NCI-H1417 treated with DMSO at 0.1 percent for 48 hours (cell line): ENCODE data around the gene FXYD1.

Experiments
- DNase-seq: peaks from one replicate; lab custom pipeline; 2025; lab: John Stamatoyannopoulos, UW

Gene FXYD1

GRCh38 chr19:35107545-35107944 is 31.1 kb upstream of the FXYD1 start:
- DNase-seq, result no peak

GRCh38 chr19:35108730-35109129 is 29.9 kb upstream of the FXYD1 start:
- no peak for DNase-seq

- DNase-seq, result no peak
These were observed 29.1 kb upstream of the FXYD1 start for GRCh38 chr19:35109395-35110112.

DNA sequence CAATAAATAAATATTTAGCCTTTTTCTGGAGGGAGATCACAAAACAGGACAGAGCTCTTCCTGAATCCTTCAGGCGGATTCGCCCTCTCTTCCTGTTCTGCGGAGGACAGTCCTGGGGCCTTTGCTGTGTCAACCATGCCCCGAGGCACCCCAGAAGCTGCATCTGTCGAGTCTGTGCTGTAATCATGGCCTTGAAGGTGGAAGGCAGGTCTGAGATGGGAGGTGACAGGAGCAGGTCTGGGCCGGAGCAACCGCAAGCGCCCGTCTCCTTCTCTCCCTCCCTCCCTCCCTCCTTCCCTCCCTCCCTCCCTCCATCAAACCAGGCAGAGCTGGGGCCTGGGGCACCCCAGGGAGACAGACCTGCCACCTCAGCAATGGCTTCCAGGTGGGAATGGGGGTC is 27.6 kb upstream of the FXYD1 start:
- DNase-seq, result no peak

GRCh38 chr19:35112995-35113688 is 25.5 kb upstream of the FXYD1 start:
- DNase-seq, result no peak

- DNase-seq, result no peak
These were observed 24.1 kb upstream of the FXYD1 start for GRCh38 chr19:35114353-35115176.

- DNase-seq, result no peak
These were observed 23.3 kb upstream of the FXYD1 start, which contains the start of gene FXYD3 for GRCh38 chr19:35115177-35115951. Gene FXYD3 (plus strand): TSS chr19:35115823. CDS start chr19:35119377, 3,554 bp downstream.

DNA sequence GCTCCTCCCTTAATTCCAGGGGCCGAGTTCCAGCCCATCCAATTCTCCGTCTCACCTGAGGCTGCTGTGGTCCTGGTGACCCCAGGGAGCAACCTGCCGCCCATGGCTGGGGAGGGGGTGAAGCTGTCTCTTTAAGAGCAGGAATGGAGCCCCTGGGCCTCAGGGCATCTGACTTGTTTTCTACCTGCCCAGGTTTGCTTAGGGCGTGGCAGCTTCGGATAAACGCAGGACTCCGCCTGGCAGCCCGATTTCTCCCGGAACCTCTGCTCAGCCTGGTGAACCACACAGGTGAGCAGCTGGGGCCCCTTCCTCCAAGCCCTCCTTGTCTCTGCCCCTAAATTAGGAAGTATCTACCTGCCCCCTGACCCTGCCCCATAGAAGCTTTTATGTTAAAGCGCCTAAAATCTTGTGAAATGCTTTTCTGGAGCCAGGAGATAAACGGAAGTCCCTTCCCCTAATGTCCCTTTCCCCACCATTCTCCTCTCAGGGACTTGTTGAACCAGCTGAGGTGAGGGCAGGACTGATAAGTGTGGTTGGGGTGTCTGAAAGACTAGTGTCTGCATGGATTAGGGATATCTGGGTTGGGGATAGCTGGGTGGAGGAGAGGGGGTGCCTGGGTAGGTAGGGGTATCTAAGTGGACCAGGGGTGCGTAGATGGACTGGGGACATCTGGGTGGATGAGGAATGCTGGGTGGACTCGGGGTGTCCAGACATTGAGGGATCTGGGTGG is 22.4 kb upstream of the FXYD1 start:
- DNase-seq, result no peak

- DNase-seq, result no peak
These were observed 21.5 kb upstream of the FXYD1 start for GRCh38 chr19:35117116-35117515.

GRCh38 chr19:35117799-35118198 is 20.8 kb upstream of the FXYD1 start:
- DNase-seq, result no peak

GRCh38 chr19:35118268-35119020 is 20.2 kb upstream of the FXYD1 start:
- DNase-seq, result no peak

DNA sequence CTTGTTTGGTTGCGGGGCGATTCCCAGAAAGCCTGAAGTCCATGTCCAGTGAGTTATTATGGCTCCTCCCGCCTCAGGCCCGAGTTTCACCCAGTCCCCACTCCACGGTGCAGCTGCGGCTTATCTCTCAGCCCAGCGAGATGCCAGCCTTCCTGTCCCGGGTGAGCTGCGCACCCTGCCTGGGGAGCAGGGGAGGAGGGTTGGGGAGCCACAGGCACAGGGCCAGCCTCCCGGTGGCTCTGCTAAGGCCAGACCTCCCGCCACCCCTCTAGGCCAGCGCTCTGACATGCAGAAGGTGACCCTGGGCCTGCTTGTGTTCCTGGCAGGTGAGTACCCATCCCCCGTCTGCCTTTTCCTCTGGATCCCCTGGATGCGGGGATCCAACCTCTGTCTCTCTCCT is 19.5 kb upstream of the FXYD1 start:
- DNase-seq, result no peak

GRCh38 chr19:35119578-35120155 is 19.0 kb upstream of the FXYD1 start:
- no peak for DNase-seq

- no peak for DNase-seq
These were observed 18.1 kb upstream of the FXYD1 start for GRCh38 chr19:35120492-35120891.

GRCh38 chr19:35120898-35121297 is 17.7 kb upstream of the FXYD1 start:
- no peak for DNase-seq

GRCh38 chr19:35122687-35123551 is 15.7 kb upstream of the FXYD1 start:
- no peak for DNase-seq

DNA sequence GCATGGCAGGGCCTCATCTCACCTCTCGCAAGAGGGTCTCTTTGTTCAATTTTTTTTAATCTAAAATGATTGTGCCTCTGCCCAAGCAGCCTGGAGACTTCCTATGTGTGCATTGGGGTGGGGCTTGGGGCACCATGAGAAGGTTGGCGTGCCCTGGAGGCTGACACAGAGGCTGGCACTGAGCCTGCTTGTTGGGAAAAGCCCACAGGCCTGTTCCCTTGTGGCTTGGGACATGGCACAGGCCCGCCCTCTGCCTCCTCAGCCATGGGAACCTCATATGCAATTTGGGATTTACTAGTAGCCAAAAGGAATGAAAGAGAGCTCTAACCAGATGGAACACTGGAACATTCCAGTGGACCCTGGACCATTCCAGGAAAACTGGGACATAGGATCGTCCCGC is 15.1 kb upstream of the FXYD1 start:
- no peak for DNase-seq

DNA sequence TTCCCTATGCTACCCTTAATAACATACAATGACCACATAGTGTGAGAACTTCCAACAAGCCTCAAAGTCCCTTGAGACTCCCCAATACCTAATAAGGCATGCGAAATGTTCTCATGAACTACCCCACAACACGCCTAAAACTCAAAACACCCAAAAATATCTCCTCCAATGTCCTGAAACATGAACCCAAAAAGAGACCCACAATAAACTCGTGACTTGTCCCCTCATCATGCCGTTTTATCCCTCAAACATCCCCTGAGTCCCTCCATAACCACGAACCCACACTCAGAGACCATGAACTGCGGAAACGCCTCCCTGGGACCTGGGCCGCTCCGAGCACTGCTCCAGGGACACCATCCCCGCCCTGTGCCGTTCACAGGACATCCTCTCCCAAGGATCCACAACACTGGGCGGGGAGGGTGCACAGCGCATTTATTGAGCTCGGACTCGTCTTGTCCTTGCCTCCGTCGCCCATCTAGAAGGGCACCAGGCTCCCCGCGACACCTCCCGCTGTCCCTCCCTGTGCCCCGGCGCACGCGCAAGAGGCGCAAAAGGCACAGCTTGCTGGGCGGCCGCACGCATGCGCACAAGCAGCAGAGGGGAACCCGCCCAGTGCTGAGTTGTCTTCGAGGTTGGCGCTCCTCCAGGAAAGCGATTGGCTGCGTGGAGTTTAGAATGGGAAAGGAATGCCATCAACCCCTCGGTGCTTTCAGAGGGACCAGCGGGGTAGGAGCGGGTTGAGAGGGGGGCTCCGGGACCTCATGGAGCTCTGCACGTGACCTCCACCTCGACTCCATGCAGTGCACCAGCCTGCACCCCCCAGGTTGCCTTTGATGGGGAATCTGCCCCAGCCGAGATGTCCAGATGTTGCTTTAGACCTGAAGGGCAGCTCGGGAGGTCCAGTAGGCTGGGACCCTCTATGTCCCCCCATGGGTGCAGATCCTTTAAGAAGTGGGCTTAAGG is 14.2 kb upstream of the FXYD1 start:
- DNase-seq, result no peak
